Measurements from ENCODE around the gene RHOBTB1.

DNA sequence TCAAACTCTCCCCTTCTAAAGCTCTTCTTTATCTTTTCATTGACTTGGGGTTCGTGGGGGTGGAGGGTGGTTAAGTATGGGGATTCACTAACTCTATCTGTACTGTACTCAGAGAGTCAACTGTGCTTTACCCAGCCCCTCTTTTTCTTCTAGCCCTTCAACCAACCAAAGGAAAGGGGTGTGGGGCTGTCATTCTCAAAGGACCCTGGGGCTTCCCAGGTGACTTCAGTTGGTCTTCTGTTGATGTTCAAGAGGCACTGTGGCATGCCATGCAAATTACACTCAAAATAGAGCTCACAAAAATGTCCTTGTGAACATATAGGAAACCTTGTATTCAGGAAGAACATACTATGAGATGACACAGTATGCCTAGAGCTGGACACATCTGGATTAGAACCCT is 16.9 kb upstream of the RHOBTB1 start:
- TF ChIP-seq, protein P1, sequence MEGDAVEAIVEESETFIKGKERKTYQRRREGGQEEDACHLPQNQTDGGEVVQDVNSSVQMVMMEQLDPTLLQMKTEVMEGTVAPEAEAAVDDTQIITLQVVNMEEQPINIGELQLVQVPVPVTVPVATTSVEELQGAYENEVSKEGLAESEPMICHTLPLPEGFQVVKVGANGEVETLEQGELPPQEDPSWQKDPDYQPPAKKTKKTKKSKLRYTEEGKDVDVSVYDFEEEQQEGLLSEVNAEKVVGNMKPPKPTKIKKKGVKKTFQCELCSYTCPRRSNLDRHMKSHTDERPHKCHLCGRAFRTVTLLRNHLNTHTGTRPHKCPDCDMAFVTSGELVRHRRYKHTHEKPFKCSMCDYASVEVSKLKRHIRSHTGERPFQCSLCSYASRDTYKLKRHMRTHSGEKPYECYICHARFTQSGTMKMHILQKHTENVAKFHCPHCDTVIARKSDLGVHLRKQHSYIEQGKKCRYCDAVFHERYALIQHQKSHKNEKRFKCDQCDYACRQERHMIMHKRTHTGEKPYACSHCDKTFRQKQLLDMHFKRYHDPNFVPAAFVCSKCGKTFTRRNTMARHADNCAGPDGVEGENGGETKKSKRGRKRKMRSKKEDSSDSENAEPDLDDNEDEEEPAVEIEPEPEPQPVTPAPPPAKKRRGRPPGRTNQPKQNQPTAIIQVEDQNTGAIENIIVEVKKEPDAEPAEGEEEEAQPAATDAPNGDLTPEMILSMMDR (conservative IDR thresholded peaks at IDR 0.05): no peak
- no peak for TF ChIP-seq ZFX (IDR thresholded peaks at IDR 0.05)
